NCI-H1436 (cell line): ENCODE results near the gene WDR93.
"Not testable (repeated sequence)": the region's sequence is repeated elsewhere in the genome, so short reads cannot be mapped to it uniquely, and the experiment has no call there.

Experiments
- DNase-seq: peaks from one replicate; lab custom pipeline; 2025; lab: John Stamatoyannopoulos, UW

WDR93 gene

GRCh38 chr15:89685995-89686394 lies 4.6 kb upstream of the WDR93 start:
- no peak for DNase-seq

GRCh38 chr15:89686522-89686921 lies 4.1 kb upstream of the WDR93 start:
- DNase-seq: no peak

GRCh38 chr15:89689930-89690275 lies 708 bp upstream of the WDR93 start:
- DNase-seq: not testable (repeated sequence)

DNA sequence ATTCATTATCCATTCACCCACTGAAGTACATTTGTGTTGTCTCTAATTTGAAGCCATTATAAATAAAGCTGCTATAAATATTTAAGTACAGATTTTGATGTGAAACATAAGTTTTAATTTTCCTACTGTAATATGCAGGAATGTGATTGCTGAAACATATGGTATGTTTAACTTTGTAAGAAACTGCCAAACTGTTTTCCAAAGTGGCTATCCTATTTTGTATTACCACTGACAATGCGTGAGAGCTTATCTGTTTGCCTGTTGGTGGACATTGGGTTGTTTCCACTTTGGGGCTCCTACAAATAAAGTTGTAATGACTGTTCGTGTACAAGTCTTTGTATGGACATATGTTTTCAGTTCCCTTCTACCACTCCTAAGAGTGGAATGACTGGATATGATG lies 2.5 kb downstream of the WDR93 start:
- DNase-seq: no peak

DNA sequence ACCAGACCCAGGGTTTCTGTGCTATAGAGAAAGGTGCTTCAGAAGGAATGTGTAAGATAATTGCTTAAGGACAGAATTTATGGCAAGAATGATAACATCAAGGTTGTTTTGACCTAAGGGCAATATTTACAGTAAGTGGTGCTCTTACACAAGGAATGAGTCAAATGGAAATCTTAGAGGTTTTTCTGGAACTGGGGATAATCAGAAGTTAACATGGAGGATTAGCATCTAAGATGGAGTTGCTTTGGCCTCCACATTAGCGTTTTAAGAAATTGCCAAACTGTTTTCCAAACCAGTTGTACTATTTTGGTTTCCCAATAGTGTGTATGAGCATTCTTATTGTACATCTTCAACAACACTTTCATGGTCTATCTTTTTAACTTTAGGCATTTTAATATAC lies 3.1 kb downstream of the WDR93 start:
- DNase-seq: no peak

GRCh38 chr15:89695198-89695597 lies 4.6 kb downstream of the WDR93 start:
- no peak for DNase-seq

GRCh38 chr15:89704411-89704810 lies 13.8 kb downstream of the WDR93 start:
- no peak for DNase-seq

DNA sequence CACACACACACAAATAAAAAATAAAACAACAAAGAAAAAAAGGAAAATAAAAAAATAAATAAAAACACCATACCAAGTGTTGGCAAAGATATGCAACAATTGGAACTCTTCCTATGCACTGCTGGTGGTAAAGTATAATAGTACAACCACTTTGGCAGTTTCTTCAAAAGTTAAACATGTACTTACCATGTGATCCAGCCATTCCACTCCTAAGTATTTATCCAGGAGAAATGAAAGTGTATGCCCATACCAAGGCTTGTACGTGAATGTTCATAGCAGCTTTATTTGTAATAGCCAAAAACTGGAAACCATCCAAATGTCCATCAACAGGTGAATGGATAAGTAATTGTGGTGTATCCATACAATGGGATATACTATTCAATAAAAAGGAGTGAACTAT lies 17.0 kb downstream of the WDR93 start:
- DNase-seq: no peak

- DNase-seq: no peak
Observed at GRCh38 chr15:89714775-89715174, 24.2 kb downstream of the WDR93 start.

GRCh38 chr15:89723031-89723430 lies 32.4 kb downstream of the WDR93 start:
- DNase-seq: no peak

GRCh38 chr15:89724621-89725020 lies 34.0 kb downstream of the WDR93 start:
- no peak for DNase-seq

DNA sequence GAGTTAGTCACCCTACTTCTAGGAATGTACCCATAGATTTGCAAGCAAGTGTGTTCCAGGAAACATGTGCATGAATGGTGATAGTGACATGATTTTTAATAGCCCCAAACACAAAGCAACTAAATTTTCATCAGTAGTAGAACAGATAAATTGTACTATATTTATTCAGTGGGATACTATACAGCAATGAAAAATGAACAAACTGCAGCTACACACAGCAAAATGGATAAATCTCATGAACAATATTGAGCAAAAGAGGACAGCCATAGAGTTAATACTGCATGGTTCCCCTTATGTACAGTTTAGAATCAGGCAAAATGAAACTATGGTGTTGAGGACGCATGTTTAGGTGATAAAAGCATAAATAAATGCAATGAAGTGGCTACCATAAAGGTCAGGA lies 34.5 kb downstream of the WDR93 start:
- DNase-seq: no peak

- no peak for DNase-seq
Observed at GRCh38 chr15:89728254-89728653, 37.6 kb downstream of the WDR93 start.

DNA sequence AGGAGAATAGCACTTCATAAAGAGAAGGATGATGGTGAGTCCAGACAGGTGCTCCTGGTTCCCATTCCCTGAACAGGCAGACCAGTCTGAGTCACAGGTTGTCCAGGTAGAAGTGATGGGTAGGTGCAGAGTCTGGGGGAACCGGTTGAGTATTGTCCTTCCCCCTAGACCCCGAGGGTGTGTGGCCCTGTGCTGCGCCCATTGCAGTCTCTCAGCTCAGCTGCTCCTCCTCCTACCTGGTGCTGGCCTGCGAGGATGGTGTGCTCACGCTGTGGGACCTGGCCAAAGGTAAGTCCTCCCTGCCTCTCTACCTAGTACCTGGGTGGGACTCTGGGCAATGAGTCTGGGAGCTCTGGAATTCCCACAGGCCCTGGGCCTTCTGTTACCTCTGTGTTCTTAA lies 40.7 kb downstream of the WDR93 start:
- no peak for DNase-seq

DNA sequence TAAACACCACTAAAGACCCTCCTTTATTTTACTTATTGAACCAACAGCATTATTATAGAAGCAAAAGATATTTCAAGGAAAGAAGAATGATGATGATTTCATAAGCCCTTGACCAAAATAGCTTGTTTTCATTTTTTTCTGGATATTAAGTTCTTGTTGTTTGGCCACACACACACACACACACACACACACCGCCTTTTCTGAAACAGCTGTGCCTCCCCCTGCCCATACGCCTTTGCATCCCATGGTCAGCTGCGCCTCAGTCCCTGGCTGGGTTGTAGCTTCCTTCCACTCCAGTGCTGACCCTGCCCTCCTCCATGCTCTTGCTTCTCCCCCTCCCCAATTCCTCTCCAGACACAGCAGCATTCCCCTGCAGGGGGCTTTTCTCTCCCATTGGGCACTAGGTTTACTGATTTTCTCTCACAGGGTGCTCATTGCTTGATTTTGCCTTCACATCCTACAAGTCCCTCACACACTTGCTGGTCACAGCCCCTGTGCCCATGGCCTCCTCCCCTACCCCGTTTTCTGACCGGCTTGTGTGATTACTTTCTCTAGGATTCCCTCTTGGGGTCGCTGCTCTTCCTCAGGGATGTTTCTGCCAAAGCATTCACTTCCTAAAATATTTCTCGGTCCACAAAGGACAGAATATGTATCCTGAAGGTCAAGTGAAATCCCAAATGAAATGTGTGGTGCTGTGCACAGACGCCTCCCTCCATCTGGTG lies 42.0 kb downstream of the WDR93 start:
- no peak for DNase-seq

DNA sequence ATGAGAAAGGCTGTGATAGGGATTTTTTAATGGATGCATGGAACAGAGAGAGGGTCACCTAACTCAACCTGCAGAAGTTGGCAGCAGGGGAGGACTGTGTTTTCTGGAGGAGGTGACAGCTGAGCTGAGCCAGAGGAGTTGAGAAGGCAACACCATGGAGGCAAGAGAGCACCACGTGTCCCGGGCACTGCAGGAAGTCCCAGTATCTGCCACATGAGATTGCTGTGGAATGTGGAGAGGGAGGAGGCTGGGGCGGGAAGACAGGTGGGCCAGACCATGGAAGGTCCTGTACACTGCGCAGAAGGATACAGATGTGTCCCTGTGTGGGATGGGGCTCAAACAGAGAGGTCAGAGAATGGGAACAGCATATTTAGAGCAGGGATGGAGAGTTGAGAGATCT lies 45.2 kb downstream of the WDR93 start:
- no peak for DNase-seq

- peak; percentile 69 for DNase-seq
Observed at GRCh38 chr15:89740137-89740536, 49.5 kb downstream of the WDR93 start.

GRCh38 chr15:89743011-89743410 lies 52.4 kb downstream of the WDR93 start:
- DNase-seq: no peak

- no peak for DNase-seq
Observed at GRCh38 chr15:89743594-89743993, 53.0 kb downstream of the WDR93 start.

DNA sequence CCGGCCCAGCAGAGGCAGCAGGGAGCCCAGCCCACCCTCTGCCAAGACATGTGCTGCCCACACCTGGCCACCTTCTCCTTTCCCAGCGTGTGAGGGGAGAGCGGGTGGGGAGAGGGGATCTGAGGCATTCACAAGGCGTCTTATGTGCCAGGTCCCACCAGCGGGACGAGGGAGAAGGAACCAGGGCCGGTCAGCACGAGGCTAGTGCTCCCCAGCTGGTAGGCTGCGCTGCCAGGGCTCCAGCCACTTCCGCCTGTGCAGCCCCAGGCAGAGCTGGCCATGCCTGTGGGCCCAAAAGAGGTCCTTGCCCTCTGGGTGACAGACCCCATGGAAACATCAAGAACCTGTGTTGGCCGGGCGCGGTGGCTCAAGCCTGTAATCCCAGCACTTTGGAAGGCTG lies 54.5 kb downstream of the WDR93 start:
- DNase-seq: no peak

GRCh38 chr15:89745768-89746167 lies 55.2 kb downstream of the WDR93 start:
- no peak for DNase-seq

DNA sequence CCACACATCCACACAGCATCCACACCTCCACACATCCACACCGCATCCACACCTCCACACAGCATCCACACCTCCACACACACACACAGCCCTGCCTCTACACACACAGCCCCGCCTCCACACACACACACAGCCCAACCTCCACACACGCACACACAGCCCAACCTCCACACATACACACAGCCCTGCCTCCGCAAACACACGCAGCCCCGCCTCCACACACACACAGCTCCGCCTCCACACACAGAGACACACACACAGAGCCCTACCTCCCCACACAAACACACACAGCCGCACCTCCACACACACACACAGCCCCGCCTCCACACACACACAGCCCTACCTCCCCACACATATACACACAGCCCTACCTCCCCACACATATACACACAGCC lies 55.8 kb downstream of the WDR93 start:
- no peak for DNase-seq

DNA sequence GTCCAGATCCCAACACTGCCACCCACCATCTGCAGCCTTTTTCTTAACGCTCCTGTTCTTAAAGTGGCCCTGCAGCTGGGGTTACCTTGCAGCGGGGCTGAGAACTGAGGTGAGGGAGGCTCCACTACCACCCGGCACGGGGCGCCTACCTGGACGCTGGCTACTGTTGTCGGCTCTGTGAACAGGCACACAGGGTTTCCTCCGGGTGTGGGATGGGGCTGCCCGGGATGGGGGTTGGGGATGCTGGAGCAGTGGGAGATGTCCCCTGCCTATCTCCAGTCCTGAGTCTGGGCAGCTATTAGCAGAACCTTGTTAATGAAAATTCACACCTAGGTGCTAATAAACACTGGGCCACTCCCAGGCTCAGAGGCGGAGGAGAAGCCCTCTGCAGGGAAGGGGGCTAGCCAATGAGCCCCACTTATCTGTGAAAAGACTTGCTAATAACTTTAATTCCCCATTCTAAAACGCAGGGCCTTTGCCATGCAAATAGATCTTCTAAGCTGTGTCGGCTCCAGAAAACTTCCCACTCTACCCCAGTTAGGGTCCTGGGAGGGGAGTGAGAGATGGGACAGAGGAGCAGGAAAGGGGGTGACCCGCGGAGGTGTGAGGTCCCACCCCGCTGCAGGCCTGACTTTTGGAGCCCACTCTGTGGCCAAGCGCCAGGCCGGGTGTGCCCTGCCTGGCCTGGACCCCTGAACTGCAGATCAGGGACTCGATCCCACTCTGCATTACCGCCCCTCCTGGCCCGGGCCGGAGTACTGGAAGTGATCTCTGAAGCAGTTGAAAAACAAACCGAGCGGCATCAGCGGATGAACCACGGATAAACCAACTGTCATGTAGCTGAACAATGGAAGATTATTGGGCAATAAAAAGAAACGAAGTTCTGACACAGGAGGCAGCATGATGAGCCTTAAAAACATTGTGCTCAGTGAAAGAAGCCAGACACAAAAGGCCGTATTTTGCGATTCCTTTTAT lies 57.4 kb downstream of the WDR93 start:
- DNase-seq: no peak
